ENCODE data around the gene CDK8. TPM values are rescaled to one million over a fixed set of nuclear protein-coding genes. Genes with fewer than 3 reads are reported as not detected.
A peak's percentile ranks its signal among the peaks of the same experiment; 100 is the strongest.
"Not testable (repeated sequence)": the region's sequence is repeated elsewhere in the genome, so short reads cannot be mapped to it uniquely, and the experiment has no call there.

CDK8 gene
- total and polyA plus RNA-seq, 7 donors, result 6.2 to 14.5 (median 8.6) TPM

DNA sequence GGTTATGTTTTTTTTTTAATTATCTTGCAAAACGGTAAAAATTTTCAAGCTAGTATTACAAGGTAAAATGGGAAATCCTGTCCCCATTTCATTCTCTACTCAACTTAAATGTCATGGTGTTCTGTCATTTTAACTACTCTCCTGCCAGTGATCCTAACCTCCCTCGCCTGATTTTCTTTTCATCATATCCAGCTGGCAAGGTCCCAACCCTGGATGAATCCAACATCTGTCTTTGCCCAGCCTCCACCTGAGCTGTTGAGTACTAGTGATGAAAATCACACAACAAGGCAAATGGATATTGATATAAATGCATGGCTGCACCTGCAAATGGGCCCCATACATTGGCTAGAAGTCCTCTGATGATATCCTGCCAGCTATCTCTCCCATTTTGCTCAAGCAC is 6.9 kb upstream of the CDK8 start:
- Histone ChIP-seq H3K4me1 (no peaks in the 10 kb centered on the region), H3K36me3 (ENCODE audit: insufficient read depth in 1 of 2, low read depth in 1 of 2) (no peaks in the 10 kb centered on the region), H3K27me3 (ENCODE audit: insufficient read depth in 3 of 3, low read length in 2 of 3) (no peaks in the 10 kb centered on the region), H3K27ac (no peak overlapping the region), H3K9me3 (no peaks in the 10 kb centered on the region), H3K4me3 (no peak overlapping the region)
- intact Hi-C loops (cut with DNase I), result no loop called here
- DNase-seq, result no peak
- ATAC-seq, result no peak
- TF ChIP-seq, protein P1, sequence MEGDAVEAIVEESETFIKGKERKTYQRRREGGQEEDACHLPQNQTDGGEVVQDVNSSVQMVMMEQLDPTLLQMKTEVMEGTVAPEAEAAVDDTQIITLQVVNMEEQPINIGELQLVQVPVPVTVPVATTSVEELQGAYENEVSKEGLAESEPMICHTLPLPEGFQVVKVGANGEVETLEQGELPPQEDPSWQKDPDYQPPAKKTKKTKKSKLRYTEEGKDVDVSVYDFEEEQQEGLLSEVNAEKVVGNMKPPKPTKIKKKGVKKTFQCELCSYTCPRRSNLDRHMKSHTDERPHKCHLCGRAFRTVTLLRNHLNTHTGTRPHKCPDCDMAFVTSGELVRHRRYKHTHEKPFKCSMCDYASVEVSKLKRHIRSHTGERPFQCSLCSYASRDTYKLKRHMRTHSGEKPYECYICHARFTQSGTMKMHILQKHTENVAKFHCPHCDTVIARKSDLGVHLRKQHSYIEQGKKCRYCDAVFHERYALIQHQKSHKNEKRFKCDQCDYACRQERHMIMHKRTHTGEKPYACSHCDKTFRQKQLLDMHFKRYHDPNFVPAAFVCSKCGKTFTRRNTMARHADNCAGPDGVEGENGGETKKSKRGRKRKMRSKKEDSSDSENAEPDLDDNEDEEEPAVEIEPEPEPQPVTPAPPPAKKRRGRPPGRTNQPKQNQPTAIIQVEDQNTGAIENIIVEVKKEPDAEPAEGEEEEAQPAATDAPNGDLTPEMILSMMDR (IDR thresholded peaks at IDR 0.05), result no peak
- 42 to 45% (median 42%) methylated on average over 2 of the region's 2 CpGs for WGBS, 3 donors

DNA sequence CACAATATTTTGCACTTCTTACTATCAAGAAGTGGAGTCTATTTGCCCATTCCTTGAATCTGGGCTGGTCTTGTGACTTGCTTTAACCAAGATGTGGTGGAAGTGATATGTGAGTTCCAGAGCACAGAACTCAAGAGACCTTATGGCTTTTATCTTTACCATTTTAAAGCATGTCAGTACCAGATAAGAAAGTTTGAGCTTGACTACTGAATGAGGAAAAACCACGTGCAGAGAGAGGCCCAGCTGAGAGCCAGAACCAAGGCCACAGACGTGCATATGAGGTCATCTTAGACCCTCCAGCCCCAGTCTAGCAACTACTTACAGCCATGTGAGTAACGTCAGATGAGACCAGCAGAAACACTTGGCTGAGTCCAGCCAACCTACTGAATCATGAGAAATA is 6.3 kb upstream of the CDK8 start:
- Histone ChIP-seq H3K27ac (no peak overlapping the region), H3K36me3 (ENCODE audit: insufficient read depth in 1 of 2, low read depth in 1 of 2) (no peaks in the 10 kb centered on the region), H3K4me1 (no peaks in the 10 kb centered on the region), H3K9me3 (no peaks in the 10 kb centered on the region), H3K27me3 (ENCODE audit: insufficient read depth in 3 of 3, low read length in 2 of 3) (no peaks in the 10 kb centered on the region), H3K4me3 (no peak overlapping the region)
- TF ChIP-seq, protein P1 (IDR thresholded peaks at IDR 0.05), result no peak
- WGBS, 3 donors, result 61 to 65% (median 62%) methylated on average over 3 of the region's 3 CpGs
- intact Hi-C loops (cut with DNase I), result no loop called here
- DNase-seq (no peak), ATAC-seq (no peak)

DNA sequence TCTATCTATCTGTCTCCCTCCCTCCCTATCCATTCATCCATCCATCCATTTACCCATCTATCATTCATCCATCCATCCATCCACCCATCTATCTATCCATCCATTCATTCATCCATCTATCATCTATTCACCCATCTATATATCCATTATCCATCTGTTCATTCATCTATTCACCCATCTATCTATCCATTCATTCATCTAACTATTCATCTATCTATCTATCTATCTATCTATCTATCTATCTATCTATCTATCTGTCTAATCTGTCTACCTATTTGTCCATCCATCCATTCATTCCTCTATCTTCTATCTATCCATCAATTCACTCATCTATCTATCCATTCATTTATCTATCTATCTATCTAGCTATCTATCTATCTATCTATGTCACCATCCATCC is 4.4 kb upstream of the CDK8 start:
- Histone ChIP-seq H3K9me3 (no peaks in the 10 kb centered on the region), H3K4me3 (no peak overlapping the region), H3K36me3 (ENCODE audit: insufficient read depth in 1 of 2, low read depth in 1 of 2) (no peaks in the 10 kb centered on the region), H3K27ac (no peak overlapping the region), H3K4me1 (no peaks in the 10 kb centered on the region), H3K27me3 (ENCODE audit: insufficient read depth in 3 of 3, low read length in 2 of 3) (no peaks in the 10 kb centered on the region)
- DNase-seq (no peak), ATAC-seq (no peak)
- intact Hi-C loops (cut with DNase I), result no loop called here
- TF ChIP-seq, protein P1 (IDR thresholded peaks at IDR 0.05), result no peak

DNA sequence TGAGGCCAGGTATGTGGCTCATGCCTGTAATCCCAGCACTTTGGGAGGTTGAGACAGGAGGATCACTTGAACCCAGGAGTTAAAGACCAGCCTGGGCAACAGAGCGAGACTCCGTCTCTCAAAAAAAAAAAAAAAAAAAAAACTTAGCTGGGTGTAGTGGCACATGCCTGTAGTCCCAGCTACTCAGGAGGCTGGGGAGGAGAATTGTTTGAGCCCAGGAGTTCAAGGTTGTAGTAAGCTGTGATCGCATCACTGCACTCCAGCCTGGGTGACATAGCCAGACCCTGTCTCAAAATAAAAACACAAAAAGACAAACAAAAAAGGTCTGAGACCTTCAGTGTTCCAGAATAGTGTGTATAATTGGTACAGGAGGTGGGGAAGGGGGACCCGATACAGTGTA is 1.9 kb upstream of the CDK8 start:
- H3K9me3 ChIP-seq; H3K4me1 ChIP-seq; intact Hi-C loops (cut with DNase I); H3K4me3 ChIP-seq; H3K36me3 ChIP-seq (ENCODE audit: insufficient read depth in 1 of 2, low read depth in 1 of 2); ATAC-seq; H3K27ac ChIP-seq; DNase-seq; H3K27me3 ChIP-seq (ENCODE audit: insufficient read depth in 3 of 3, low read length in 2 of 3): not testable (repeated sequence)
- WGBS, 3 donors, result 74 to 94% (median 81%) methylated on average over 4 of the region's 4 CpGs

DNA sequence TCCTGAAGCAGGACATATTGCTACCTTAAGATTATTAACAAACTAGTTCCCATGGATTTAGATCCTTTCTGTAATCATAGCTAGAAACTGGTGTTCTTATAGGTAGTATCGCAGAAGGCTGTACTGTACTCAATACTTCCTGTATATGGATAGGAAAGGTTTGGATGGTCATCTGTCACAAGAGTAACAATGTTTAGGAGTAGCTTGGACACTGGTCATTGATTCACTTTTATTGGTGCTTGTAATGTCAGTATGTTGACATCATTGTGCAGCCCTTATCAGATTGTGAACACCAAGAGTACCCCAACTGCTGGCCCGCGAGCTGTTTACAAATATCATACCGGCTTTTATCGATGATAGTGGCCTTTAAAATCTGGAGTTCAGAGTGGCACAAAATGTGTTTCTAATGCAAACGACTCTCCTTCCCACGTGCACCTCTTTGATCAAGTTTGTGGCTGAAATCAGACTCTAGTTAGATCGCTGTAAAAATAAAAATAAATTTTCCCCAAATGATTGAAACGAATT is 605 bp upstream of the CDK8 start:
- no peaks in the 10 kb centered on the region for H3K9me3 ChIP-seq
- 43 to 46% (median 46%) methylated on average over 9 of the region's 9 CpGs for WGBS, 3 donors
- TF ChIP-seq, protein P1 (IDR thresholded peaks at IDR 0.05), result no peak
- DNase-seq (no peak), ATAC-seq (no peak)
- H3K4me3 ChIP-seq, result peak overlapping the region; percentile 96
- H3K36me3 ChIP-seq (ENCODE audit: insufficient read depth in 1 of 2, low read depth in 1 of 2), result no peaks in the 10 kb centered on the region
- H3K27me3 ChIP-seq (ENCODE audit: insufficient read depth in 3 of 3, low read length in 2 of 3), result no peaks in the 10 kb centered on the region
- H3K27ac ChIP-seq, result peak overlapping the region; percentile 93
- H3K4me1 ChIP-seq, result peaks cover 7% of the 10 kb centered on the region
- intact Hi-C loops (cut with DNase I), result no loop called here
